ENCODE results near the gene THTPA. TPM values are rescaled to one million over a fixed set of nuclear protein-coding genes. Genes with fewer than 3 reads are reported as not detected.

THTPA gene
- total RNA-seq (2022; extraction: Qiagen RNA extraction; ENCODE audit: low read depth) = 12.8 to 14.9 TPM (median 13.5 TPM) in 5 replicates

GRCh38 chr14:23555882-23556699 lies at the start of gene THTPA:
Gene THTPA (plus strand): TSS chr14:23556271. CDS start chr14:23556758, 487 bp downstream.

GRCh38 chr14:23551266-23552028 lies 4.6 kb upstream of the THTPA start, which contains the start of gene ZFHX2:
Gene ZFHX2 (minus strand): TSS chr14:23551765. CDS start chr14:23535325, 16,440 bp downstream.

GRCh38 chr14:23567186-23568020 lies 11.3 kb downstream of the THTPA start, which contains the start of gene AP1G2:
Gene AP1G2 (minus strand): TSS chr14:23567791. CDS start chr14:23567314, 477 bp downstream.

GRCh38 chr14:23578560-23579310 lies 22.7 kb downstream of the THTPA start, which contains the start of gene JPH4:
Gene JPH4 (minus strand): TSS chr14:23578790. CDS start chr14:23577453, 1,337 bp downstream.

Other genes starting within 250 kb of the THTPA start
- 19.4 to 23.1 TPM (median 21.3 TPM) in 5 replicates for gene BCL2L2, start 249.4 kb upstream of the THTPA start, total RNA-seq (2022; extraction: Qiagen RNA extraction; ENCODE audit: low read depth)
- gene PABPN1, start 234.8 kb upstream of the THTPA start, total RNA-seq (2022; extraction: Qiagen RNA extraction; ENCODE audit: low read depth) = 140 to 168 TPM (median 158 TPM) in 5 replicates
- gene SLC22A17, start 203.4 kb upstream of the THTPA start, total RNA-seq (2022; extraction: Qiagen RNA extraction; ENCODE audit: low read depth) = 5.8 to 7.9 TPM (median 6.6 TPM) in 5 replicates
- not detected in 5 replicates for gene EFS, start 191.1 kb upstream of the THTPA start, total RNA-seq (2022; extraction: Qiagen RNA extraction; ENCODE audit: low read depth)
- not detected in 5 replicates for gene IL25, start 183.5 kb upstream of the THTPA start, total RNA-seq (2022; extraction: Qiagen RNA extraction; ENCODE audit: low read depth)
- gene CMTM5, start 179.2 kb upstream of the THTPA start, total RNA-seq (2022; extraction: Qiagen RNA extraction; ENCODE audit: low read depth) = not detected in 5 replicates
- not detected in 5 replicates for gene MYH6, start 148.0 kb upstream of the THTPA start, total RNA-seq (2022; extraction: Qiagen RNA extraction; ENCODE audit: low read depth)
- gene MYH7, start 120.6 kb upstream of the THTPA start, total RNA-seq (2022; extraction: Qiagen RNA extraction; ENCODE audit: low read depth) = not detected in 5 replicates
- gene NGDN, start 86.6 kb upstream of the THTPA start, total RNA-seq (2022; extraction: Qiagen RNA extraction; ENCODE audit: low read depth) = 64.5 to 68.9 TPM (median 66.7 TPM) in 5 replicates
- gene ZFHX2, start 4.5 kb upstream of the THTPA start, total RNA-seq (2022; extraction: Qiagen RNA extraction; ENCODE audit: low read depth) = 0.36 to 1.7 TPM (median 1.5 TPM) in 5 replicates
- gene AP1G2, start 11.5 kb downstream of the THTPA start, total RNA-seq (2022; extraction: Qiagen RNA extraction; ENCODE audit: low read depth) = 36.8 to 56.9 TPM (median 49.3 TPM) in 5 replicates
- 0.05 to 0.07 TPM in 2 of 5 replicates, not detected in the others for gene JPH4, start 22.5 kb downstream of the THTPA start, total RNA-seq (2022; extraction: Qiagen RNA extraction; ENCODE audit: low read depth)
- gene DHRS2, start 80.1 kb downstream of the THTPA start, total RNA-seq (2022; extraction: Qiagen RNA extraction; ENCODE audit: low read depth) = 6.1 to 10.3 TPM (median 7.8 TPM) in 5 replicates